NCI-H524 treated with DMSO at 0.1 percent for 48 hours (cell line): ENCODE data around the gene DISP2.

ENCODE experiments used
- DNase-seq: peaks from one replicate; lab custom pipeline; 2025; lab: John Stamatoyannopoulos, UW

The DISP2 gene, protein sequence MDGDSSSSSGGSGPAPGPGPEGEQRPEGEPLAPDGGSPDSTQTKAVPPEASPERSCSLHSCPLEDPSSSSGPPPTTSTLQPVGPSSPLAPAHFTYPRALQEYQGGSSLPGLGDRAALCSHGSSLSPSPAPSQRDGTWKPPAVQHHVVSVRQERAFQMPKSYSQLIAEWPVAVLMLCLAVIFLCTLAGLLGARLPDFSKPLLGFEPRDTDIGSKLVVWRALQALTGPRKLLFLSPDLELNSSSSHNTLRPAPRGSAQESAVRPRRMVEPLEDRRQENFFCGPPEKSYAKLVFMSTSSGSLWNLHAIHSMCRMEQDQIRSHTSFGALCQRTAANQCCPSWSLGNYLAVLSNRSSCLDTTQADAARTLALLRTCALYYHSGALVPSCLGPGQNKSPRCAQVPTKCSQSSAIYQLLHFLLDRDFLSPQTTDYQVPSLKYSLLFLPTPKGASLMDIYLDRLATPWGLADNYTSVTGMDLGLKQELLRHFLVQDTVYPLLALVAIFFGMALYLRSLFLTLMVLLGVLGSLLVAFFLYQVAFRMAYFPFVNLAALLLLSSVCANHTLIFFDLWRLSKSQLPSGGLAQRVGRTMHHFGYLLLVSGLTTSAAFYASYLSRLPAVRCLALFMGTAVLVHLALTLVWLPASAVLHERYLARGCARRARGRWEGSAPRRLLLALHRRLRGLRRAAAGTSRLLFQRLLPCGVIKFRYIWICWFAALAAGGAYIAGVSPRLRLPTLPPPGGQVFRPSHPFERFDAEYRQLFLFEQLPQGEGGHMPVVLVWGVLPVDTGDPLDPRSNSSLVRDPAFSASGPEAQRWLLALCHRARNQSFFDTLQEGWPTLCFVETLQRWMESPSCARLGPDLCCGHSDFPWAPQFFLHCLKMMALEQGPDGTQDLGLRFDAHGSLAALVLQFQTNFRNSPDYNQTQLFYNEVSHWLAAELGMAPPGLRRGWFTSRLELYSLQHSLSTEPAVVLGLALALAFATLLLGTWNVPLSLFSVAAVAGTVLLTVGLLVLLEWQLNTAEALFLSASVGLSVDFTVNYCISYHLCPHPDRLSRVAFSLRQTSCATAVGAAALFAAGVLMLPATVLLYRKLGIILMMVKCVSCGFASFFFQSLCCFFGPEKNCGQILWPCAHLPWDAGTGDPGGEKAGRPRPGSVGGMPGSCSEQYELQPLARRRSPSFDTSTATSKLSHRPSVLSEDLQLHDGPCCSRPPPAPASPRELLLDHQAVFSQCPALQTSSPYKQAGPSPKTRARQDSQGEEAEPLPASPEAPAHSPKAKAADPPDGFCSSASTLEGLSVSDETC (N-terminal part only)

DNA sequence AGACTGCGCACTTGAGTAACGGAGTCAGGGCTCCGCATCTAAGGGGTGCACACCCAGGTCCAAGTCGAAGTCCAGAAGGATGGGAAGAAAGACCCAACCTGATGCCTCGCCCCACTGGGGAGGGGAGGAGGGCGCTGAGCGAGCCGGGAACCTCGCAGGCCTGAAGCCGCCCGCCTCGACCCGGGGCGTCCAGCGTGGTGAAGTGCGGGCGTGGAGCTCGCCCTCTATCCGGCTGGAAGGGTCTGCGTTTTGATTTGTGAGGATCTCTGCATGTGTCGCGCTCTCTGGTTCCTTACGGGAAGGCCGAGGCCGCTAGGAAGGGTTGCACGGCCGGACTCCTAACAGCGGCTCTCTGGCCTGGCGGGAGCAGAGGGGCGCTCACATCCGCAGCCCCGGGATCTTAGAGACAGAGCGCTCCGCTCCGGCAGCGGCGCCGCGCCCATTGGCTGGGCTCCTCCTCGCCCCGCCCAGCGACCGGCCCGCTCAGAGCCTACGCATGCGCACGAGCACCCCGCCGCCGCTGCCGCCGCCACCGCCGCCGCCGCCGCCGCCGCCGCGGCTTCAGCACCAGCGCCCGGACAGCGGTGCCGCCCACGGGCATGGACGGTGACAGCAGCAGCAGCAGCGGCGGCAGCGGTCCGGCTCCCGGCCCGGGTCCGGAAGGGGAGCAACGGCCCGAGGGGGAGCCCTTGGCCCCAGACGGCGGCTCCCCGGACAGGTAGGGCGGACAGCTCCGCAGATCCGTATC, at the start of gene DISP2:
Gene DISP2 (plus strand): TSS at position 497 of the 748 bp plus-strand sequence. CDS start 103 bp downstream, at position 600.
- peak; percentile 48 for DNase-seq

DNA sequence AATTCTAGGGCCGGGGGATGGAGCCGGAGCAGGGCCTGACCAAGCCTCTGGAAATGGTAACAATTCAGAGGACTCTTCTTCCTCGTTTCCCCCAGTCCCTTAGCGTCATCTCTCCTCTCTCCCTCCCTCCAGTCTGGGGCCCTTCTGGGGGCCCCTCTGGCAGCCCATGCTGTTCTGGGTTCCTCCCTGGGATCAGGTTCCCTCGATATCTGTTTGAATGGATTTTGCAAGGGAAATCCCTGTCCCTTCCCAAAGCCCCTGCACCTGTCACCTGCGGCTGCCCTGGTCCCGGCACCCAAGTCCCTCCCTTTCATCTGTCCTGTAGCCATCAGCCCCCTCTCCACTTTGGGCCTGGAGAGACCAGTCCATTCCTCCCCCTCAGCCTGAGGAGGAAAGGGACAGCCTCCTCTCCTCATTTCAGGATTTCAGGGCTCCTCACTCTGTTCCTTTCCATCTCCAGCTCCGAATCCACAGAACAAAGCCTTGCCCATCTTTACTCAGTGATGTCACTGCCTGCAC, 48.6 kb upstream of the DISP2 start:
- DNase-seq = no peak

DNA sequence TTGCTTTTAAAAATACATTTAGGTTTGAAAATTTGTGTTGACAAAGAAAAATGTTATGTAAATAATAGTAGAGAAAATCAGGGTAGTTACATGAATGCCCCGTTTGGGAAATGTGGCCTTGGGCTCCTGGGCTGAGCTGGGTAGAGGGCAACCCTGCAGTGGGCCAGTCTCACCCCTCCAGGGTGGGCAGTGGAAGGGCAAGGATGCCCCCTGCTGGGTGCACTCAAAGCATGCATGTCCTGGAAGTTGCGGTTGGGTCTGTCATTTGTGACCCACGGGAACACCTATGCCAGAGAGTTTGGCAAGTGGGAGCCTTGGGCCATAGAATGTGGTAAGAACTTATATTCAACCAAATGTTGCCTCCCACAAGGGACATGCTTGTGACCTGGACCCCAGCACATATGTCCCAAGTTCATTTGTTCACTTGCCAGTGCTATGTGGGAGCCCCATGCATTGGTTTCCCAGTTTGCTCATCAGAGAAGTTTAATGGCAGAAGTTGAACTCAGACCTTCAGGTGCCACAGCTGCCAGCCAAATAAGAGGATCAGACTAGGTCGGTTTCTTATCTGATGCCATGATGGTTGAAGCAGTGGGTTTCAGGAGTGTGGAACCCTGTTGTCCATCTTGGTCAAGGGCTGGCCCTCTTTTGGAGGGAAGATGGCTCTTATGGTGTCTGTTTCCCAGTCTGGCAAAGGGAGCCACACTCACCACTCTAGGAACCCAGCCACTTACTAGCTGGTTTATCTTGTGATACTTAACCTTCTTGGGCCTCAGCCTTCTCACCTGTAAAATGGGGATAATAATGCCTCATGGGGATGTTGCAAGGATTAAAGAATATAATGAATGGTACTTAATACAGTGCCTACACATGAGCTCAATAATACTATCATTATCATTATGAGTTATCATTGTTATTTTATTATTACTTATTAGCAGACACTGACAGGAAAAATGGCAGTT, 47.7 kb upstream of the DISP2 start:
- no peak for DNase-seq

DNA sequence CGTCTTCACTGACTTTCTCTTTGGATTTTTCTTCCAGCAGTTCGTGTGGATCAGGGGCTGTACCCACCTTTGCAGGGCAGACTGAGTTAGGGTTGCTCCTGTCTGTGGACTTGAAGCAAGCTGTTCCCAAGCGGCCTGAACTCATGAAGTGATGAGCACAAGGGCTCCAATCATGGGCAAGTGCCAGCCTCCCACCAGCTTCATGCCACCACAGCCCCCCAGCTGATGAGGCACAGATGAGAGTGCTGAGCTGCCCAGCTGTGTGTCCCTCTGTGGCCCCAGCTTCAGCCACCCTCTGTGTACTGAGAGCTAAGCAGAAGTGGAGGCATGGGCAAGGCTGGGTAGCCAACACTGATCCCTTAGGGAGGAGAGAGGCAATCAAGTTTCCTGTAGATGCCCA, 47.0 kb upstream of the DISP2 start:
- DNase-seq = no peak

DNA sequence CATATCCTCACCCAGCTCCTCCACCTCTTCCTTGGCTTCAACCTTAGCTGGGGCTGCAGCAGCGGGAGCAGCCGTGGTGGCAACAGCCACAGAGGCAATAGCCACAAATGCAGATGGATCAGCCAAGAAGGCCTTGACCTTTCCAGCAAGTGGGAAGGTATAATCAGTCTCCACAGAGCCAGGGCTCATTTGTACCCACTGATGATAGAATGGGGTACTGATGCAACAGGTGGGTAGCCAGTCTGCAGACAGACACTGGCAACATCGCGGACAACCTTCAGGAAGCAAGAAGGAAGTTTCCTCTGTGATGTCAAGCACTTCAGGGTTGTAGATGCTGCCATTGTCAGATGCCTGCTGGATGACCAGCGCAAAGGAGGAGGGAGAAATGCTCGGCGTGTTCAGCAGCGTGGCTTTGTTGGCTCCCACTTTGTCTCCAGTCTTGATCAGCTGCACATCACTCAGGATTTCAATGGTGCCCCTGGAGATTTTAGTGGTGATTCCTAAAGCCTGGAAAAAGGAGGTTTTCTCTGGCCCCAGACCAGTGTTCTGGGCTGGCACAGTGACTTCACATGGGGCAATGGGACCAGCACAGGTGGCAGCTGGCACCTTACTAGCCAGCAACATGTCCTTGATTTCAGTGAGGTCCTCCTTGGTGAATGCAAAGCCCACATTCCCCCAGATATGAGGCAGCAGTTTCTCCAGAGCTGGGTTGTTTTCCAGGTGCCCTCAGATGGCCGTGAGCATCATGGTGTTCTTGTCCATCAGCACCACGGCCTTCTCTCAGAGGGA, 45.5 kb upstream of the DISP2 start:
- no peak for DNase-seq

DNA sequence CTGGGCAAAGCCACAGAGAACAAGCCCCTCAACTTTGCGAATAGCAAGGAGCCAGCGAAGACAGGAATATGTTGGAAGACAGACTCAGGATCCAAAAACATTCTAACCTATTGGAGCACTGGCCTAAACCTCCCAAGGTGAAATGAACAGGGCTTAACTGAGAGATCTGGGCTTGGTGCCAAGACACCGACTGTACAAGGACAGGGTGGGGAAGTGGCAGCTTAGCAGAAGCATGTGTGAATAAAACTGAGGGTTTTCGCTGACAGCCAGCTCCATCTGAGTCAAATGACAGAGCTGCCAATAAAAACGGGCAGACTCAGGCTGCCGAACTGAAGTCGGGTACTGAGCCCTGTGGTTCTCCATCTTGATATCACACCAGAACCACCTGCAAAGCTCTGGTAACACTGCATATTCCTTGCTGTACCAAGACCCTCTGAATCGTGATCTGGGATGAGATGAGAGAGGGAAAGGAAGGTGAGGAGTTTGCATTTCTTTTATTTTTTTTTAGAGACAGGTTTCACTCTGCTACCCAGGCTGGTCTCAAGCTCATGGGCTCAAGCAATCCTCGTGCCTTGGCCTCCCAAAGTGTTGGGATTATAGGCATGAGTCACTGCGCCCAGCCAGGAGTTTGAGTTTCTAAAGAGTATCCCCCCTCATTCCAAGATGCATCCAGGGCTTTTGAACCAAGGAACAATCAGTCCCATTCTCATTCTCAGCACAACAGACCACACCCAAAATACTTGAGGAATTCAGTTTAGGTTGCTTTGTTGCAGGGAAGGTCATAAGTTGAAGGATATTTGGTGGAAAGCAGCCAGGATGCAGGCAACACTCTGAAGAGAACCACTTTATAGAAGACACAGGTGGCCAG, 44.3 kb upstream of the DISP2 start:
- peak; percentile 90 for DNase-seq

DNA sequence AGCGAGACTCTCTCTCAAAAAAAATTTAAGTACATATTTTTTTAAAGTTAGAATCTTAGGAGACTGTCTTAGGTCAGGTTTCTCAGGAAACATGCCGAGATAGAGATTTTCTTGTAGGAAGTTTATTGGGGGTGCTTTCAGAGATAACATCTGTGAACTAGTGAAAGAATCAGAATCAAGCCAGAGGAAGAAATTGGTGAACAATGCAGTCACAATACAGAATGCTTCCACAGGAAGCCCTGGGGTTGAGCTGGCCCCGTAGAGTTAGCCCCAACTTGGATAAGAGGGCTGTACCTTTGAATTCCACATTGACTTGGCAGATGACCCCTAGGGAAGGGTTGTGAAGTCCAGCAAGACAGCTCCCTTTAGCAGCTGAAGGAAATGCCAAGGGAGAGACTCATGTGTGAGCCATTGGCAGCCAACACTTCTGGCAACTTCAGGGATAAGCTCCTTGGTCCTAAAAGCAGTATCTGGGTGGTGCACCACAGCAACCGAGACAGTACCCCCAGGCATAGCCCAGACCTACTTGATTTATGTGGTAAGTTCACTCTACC, 43.2 kb upstream of the DISP2 start:
- DNase-seq = no peak

- no peak for DNase-seq
Measured at GRCh38 chr15:40316931-40317330, 41.1 kb upstream of the DISP2 start.

DNA sequence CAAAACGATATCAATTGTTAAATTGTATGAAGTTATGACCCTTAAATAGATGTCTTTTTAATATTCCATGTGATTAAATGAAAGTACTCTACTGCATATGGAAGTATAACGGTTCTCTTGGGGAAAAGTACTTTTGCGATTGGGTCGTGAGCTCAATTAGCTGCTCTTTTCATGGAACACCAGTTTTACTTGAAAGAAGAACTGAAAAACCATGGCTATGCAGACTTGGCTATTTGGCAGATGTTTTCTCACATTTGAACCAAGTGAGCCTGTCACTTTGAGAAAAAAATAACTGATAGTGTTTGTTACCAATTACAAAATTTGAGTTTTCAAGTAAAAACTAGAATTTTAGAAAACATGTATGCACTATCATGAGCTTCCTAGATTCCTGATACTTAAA, 40.4 kb upstream of the DISP2 start:
- DNase-seq = no peak

GRCh38 chr15:40320409-40320808, 37.6 kb upstream of the DISP2 start:
- no peak for DNase-seq

DNA sequence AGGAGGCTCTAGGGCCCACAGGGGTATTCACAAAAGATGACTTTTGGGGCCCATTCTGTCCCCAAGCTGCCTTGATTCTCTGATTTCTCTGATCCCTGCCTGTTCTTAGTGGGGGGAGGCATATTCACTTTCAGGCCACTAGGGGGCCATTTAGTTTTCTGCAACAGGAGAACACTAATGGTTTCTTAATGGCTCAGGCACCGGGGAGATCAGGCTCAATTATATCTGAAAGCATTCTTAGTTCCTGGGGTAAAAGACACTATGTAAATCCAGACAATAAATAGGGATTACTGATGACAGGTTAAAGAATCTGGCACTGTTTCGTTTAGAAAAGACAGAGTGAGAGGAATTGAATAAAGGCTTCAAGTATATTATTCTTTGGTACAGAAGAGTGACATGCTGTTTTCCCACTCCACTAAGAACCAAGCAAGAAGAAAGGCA, 37.1 kb upstream of the DISP2 start:
- DNase-seq = peak; percentile 35

DNA sequence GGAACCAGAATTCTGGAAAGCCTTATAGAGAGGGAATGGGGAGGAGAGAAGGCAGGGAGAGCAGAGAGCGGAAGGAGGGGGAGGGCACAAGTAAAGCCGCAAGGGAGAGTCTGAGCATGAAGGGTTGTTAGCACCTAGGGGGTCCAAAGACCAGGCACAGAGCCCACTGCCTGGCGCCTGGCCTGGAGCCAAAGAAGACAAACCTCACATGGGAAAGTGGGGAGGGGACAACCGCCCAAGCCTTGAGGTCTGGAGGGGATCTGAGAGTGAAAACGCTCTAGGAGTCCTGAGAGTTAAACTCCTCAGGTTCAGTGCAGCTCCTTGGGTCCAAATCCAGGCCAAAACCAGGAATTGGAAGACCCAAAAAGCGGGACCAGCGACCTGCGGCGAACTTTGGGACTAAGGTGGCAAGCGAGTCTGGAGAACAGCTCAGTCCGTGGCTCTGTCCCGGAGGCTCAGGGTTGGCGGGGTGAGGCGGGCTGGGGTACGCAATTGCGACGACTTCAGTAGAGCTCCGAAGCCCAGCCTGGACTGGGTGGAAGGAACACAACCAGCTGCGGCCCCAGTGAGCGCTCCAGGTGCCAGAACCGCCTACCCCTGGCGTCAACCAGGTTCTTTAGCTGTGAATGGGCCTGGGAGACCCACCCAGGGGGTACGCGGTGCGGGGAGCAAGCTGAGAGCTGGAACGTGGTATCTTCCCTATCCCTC, 35.3 kb upstream of the DISP2 start:
- DNase-seq = no peak

GRCh38 chr15:40323239-40323952, 34.6 kb upstream of the DISP2 start, which contains the start of gene INAFM2:
TSS of gene INAFM2 (plus strand) at chr15:40323692. CDS start at chr15:40324056, 364 bp downstream.
- peak; percentile 95 for DNase-seq

GRCh38 chr15:40323953-40324937, 33.8 kb upstream of the DISP2 start:
- DNase-seq = no peak

DNA sequence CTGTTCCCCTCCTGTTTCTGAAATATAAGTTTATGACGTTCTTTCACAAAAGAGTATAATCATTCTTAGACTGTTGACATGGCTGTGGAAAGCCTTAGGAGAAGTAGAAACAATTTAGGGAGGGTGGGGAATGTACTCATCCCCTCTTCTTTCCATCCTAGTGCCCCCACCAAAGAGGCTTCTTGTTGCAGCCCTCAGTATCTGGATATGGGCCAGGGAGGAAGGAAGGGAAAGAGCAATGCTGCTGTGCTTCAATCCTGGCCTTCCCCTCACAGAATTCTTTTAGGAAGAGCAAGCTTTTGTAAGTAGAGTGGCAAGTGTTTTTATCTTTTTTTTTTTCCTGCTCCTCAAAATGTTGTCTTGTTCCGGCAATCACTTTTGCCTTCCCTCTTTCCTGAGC, 32.8 kb upstream of the DISP2 start:
- DNase-seq = no peak
